ENCODE measurements around the gene KCNK5.

- TF ChIP-seq CTCF (IDR thresholded peaks at IDR 0.05; ENCODE audit: insufficient read depth, low read length, poor library complexity, severe bottlenecking) (no peak), EZH2phosphoT487 (conservative IDR thresholded peaks at IDR 0.05; ENCODE audit: low read length) (no peak)
Observed at GRCh38 chr6:39199976-39200375, 29.3 kb downstream of the KCNK5 start.
